GM12874 (cell line): ENCODE data around the gene DNAH3.

Experiments
- TF ChIP-seq, protein P1 (sequence below): IDR thresholded peaks from 2 replicates; pipeline ENCODE4 v1.5.1; 2011; ENCODE audit warnings: low read depth, mild to moderate bottlenecking, control low read depth, low read length, moderate library complexity; ENCODE audit not compliant: insufficient read depth

The DNAH3 gene

GRCh38 chr16:20903116-20903898 is 247.3 kb downstream of the DNAH3 start:
- TF ChIP-seq, protein P1, sequence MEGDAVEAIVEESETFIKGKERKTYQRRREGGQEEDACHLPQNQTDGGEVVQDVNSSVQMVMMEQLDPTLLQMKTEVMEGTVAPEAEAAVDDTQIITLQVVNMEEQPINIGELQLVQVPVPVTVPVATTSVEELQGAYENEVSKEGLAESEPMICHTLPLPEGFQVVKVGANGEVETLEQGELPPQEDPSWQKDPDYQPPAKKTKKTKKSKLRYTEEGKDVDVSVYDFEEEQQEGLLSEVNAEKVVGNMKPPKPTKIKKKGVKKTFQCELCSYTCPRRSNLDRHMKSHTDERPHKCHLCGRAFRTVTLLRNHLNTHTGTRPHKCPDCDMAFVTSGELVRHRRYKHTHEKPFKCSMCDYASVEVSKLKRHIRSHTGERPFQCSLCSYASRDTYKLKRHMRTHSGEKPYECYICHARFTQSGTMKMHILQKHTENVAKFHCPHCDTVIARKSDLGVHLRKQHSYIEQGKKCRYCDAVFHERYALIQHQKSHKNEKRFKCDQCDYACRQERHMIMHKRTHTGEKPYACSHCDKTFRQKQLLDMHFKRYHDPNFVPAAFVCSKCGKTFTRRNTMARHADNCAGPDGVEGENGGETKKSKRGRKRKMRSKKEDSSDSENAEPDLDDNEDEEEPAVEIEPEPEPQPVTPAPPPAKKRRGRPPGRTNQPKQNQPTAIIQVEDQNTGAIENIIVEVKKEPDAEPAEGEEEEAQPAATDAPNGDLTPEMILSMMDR = no peak

GRCh38 chr16:20902426-20902825 is 248.2 kb downstream of the DNAH3 start:
- TF ChIP-seq, protein P1 = no peak

- TF ChIP-seq, protein P1 = no peak
Observed at GRCh38 chr16:20901436-20902112, 249.1 kb downstream of the DNAH3 start.

- TF ChIP-seq, protein P1 = no peak
Observed at GRCh38 chr16:20901068-20901435, 249.6 kb downstream of the DNAH3 start.

GRCh38 chr16:20900299-20901067 is 250.2 kb downstream of the DNAH3 start, which contains the start of the genes DCUN1D3 and LYRM1:
Gene DCUN1D3, minus strand, starts transcription at chr16:20900358. Its CDS starts 37,820 bp downstream, at chr16:20862538.
Gene LYRM1, plus strand, starts transcription at chr16:20900771. Its CDS starts 14,785 bp downstream, at chr16:20915556.
- TF ChIP-seq, protein P1 = no peak

DNA sequence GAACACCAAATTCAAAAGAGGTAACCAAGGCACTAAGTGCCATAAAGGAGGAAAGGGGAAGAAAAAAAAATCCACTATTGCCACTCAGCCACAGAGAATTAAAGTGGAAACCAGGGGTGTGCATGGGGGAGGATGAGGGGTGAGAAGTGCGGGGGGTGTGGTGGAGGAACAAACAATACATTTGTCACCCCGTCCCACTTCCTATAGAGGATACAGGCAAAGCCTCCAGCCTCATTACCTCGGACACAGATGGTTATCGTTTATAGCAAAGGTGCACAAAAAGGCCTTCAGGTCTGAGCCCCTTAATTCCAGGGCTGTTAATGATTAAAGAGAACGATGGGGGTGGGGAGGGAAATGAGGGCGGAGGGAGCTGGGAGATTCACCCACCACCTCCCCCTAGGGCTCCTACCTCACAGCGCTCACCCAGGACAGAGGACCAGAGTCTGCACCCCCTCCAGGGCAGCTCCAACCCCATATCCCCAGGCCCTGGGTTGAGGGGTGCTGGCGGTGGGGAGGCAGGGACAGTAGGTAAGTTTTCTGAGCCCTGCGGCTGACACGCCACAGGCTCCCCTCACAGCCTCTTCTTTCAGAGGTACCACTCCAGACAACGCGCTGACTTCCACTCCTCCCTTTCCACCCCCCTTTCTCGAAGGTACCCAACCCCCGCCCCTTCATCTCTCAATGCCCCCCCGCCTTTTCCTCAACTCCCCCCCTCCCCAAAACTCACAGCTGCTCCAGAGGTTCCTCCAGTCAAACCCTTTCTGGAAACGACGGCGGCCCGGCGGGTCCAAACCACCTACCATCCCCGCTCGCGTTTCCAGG is 251.0 kb downstream of the DNAH3 start:
- TF ChIP-seq, protein P1 = no peak
